Heart right ventricle (tissue), 16 donors: ENCODE data around the gene LARGE1. TPM values are rescaled to one million over a fixed set of nuclear protein-coding genes. Genes with fewer than 3 reads are reported as not detected.

ENCODE experiments used
- ATAC-seq, 8 donors: fragments of 200-7000 bp; cut with Tn5 transposase; one replicate each; pipeline ENCODE4 v1.9.1; 2020; ENCODE audit warnings: mild to moderate bottlenecking in 8 of 8, moderate library complexity in 8 of 8, moderate number of reproducible peaks in 1 of 8
- DNase-seq, 2 donors: peaks; one replicate each; pipeline ENCODE4 v3.0.0-alpha.2; 2020
- H3K27ac ChIP-seq, 10 donors: fragments of 200-600 bp; sonication (generic) in 2 of 10; one replicate each; pipeline versions ENCODE4 v1.5.0 to v1.8.0; 2020 to 2022; ENCODE audit warnings: mild to moderate bottlenecking in 3 of 10
- H3K27me3 ChIP-seq, 7 donors: fragments of 200-600 bp; one replicate each; pipeline ENCODE4 v1.8.0; 2021 to 2022; ENCODE audit warnings: mild to moderate bottlenecking in 2 of 7
- H3K36me3 ChIP-seq, 9 donors: fragments of 200-600 bp; sonication (generic) in 1 of 9; one replicate each; pipeline versions ENCODE4 v1.5.0 to v1.8.0; 2020 to 2022; ENCODE audit warnings: mild to moderate bottlenecking in 2 of 9
- H3K4me1 ChIP-seq, 9 donors: fragments of 200-600 bp; sonication (generic) in 1 of 9; one replicate each; pipeline versions ENCODE4 v1.5.0 to v1.8.0; 2020 to 2022; ENCODE audit warnings: mild to moderate bottlenecking in 4 of 9
- H3K4me3 ChIP-seq, 10 donors: fragments of 200-600 bp; sonication (generic) in 2 of 10; one replicate each; pipeline versions ENCODE4 v1.5.0 to v1.8.0; 2020 to 2022; ENCODE audit warnings: mild to moderate bottlenecking in 7 of 10, moderate library complexity in 2 of 10
- H3K9me3 ChIP-seq, 11 donors: fragments of 200-600 bp in 10 of 11; sonication (generic) in 2 of 11; one replicate each; pipeline versions ENCODE4 v1.5.0 to v1.8.0; 2013 to 2022; ENCODE audit warnings: mild to moderate bottlenecking in 2 of 11, control low read depth in 1 of 11, moderate library complexity in 1 of 11
- WGBS, 2 donors: extraction: QIAGEN DNeasy Blood & Tissue Kit; methylation state at CpG; one replicate each; pipeline ENCODE4 v1.1.7; 2013; ENCODE audit warnings: inconsistent platforms in 1 of 2; 5-methylcytosine and 5-hydroxymethylcytosine counted together
- intact Hi-C, 10 donors: fragments of 100-400 bp; cut with DNase I; formaldehyde crosslinking; loops; one replicate each; pipeline versions ENCODE4 v1.11.1 to v1.14.2; 2022
- polyA plus RNA-seq, 2 donors: library from polyadenylated mRNA; stranded (reverse); fragments of 200-250 nt; gene quantifications; one replicate each; pipeline ENCODE4 v1.2.3, GENCODE V29; 2013
- total RNA-seq, 10 donors: library from RNA; stranded (reverse); fragmentation: NEBNext Ultra II Directional in 3 of 10; extraction: Animal tissue kit (Norgen Biotek cat#: 25700) in 3 of 10; gene quantifications; one replicate each; pipeline versions ENCODE4 v1.2.1 to v1.2.4, GENCODE V29; 2021 to 2023
- TF ChIP-seq, protein P1 (sequence below), 9 donors: fragments of 200-600 bp; sonication (generic) in 2 of 9; IDR thresholded peaks; one replicate each; pipeline versions ENCODE4 v1.5.0 to v1.8.0; 2021 to 2022; ENCODE audit warnings: antibody characterized with exemption in 9 of 9, mild to moderate bottlenecking in 5 of 9, moderate library complexity in 1 of 9
- donor health status: Arrhythmogenic right ventricular cardiomyopathy.
- donor health status: ischemic (EF 13 %, LVEDD 7.1; RV severe dilation, severe dysfunction).
- donor health status: healthy with polysubstance abuse.
- donor health status: DM: no; HTN: yes; CAD: no.
- donor health status: DM: no; HTN: no; CAD: no.
- donor health status: ischemic (EF 25% LVEDD 6.9; RV normal size, moderate dysfunction).
- donor health status: ischemic (EF 25% LVEDD 5.7; RV mildly dilated, moderate dysfunction).
- donor health status: healthy.
- donor health status: DM: yes; HTN: yes; CAD: no.
- donor health status: Ischemic cardiomyopathy.
- donor health status: ischemic (EF 35%, LVEDD 5.7; RV mildly dilated, moderate dysfunction).
- donor health status: nonischemic (EF 11% LVEDD 7.7; RV severe dilation, severe dysfunction).
- donor health status: DM: yes; HTN: yes; CAD: no.
- donor health status: PGD.
- donor health status: ischemic (EF 29% LVEDD 5.4; RV normal size, mild dysfunction).
- donor health status: nonischemic (EF 23%, LVEDD 6.1; RV moderate dilation, normal function).

Gene LARGE1
- total and polyA plus RNA-seq, 12 donors = 33.7 to 184 (median 144) TPM

DNA sequence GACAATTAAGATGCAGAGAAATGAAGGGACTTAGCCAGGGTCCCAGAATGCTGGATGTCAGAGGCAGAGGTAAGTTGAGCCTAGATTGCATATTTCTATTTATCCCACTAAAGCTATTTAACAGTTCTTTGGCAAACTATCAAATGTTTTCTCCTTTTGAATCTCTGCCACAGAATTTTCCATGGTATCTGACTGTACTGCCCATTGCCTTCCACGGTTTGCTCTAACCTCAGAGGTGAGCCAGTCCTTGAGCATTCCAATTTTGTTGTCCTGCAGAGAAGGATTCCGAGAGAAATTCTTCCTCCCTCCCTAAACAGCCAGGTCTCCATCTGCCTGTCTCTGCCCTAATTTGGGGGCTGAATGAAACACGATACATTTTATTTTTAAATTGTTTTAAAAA is 493.8 kb downstream of the LARGE1 start:
- no peak for DNase-seq
- H3K27me3 ChIP-seq = no peaks in the 10 kb centered on the region
- H3K9me3 ChIP-seq = no peaks in the 10 kb centered on the region
- intact Hi-C loops = no loop called here
- TF ChIP-seq, protein P1, sequence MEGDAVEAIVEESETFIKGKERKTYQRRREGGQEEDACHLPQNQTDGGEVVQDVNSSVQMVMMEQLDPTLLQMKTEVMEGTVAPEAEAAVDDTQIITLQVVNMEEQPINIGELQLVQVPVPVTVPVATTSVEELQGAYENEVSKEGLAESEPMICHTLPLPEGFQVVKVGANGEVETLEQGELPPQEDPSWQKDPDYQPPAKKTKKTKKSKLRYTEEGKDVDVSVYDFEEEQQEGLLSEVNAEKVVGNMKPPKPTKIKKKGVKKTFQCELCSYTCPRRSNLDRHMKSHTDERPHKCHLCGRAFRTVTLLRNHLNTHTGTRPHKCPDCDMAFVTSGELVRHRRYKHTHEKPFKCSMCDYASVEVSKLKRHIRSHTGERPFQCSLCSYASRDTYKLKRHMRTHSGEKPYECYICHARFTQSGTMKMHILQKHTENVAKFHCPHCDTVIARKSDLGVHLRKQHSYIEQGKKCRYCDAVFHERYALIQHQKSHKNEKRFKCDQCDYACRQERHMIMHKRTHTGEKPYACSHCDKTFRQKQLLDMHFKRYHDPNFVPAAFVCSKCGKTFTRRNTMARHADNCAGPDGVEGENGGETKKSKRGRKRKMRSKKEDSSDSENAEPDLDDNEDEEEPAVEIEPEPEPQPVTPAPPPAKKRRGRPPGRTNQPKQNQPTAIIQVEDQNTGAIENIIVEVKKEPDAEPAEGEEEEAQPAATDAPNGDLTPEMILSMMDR (IDR thresholded peaks at IDR 0.05) = no peak
- H3K4me3 ChIP-seq = no peak overlapping the region
- WGBS, 2 donors = 21 to 38% methylated on average over 3 of the region's 3 CpGs
- peaks cover 0 to 11% (median 5%) of the 10 kb centered on the region in 9 donors for H3K4me1 ChIP-seq
- H3K27ac ChIP-seq = no peak overlapping the region
- ATAC-seq = peak in 1 of 8 donors; percentile 32
- H3K36me3 ChIP-seq = peaks cover 0 to 19% (median 0%) of the 10 kb centered on the region in 9 donors

DNA sequence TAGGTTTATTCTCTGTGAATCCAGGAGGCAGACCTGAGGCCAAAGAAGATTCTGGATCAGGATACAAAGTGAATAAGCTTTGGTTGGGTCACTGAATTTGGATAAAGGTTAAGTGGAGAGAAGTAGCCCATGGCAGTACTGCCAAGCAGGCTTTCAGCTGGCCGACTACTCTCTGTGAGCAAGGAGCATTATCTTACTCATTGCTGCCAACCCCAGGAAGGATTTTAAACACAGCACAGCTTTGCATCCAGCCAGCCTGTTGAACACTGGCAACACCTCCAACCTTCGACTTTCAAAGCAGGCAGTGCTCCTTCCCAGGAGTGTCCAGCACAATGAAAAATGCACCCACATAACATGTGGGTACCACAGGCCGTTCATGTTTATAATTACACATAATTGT is 498.4 kb downstream of the LARGE1 start:
- ATAC-seq (peak; percentile 45 to 84 (median 70)), DNase-seq (peak in 1 of 2 donors; percentile 9)
- Histone ChIP-seq H3K4me3 (no peak overlapping the region), H3K27me3 (no peaks in the 10 kb centered on the region), H3K9me3 (no peaks in the 10 kb centered on the region), H3K36me3 (no peaks in the 10 kb centered on the region), H3K27ac (peak overlapping the region in 2 of 10 donors; percentile 44 to 52), H3K4me1 (peaks cover 0 to 9% (median 5%) of the 10 kb centered on the region in 9 donors)
- intact Hi-C loops = no loop called here
- 67 to 71% methylated on average over 3 of the region's 3 CpGs for WGBS, 2 donors
- TF ChIP-seq, protein P1 (IDR thresholded peaks at IDR 0.05) = peak in 1 of 9 donors; percentile 23

DNA sequence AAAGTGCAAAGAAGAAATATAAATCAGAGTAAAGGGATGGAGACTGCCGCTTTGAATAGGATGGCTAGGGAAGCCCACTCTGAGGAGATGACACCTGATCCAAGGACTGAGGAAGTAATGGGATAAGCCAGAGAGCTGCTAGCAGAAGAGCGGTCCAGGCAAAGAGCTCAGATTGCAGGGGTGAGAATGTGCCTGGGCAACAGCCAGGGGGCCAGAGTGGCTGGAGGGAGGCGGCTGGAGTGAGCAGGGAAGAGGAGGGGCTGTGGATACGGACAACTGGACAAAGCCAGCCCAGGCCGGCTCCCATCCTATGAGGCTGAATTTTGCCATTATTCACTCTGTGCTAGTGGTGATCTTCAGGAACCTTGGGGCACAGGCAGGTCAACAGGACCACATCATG is 501.8 kb downstream of the LARGE1 start:
- no peak for DNase-seq
- no peaks in the 10 kb centered on the region for H3K27me3 ChIP-seq
- H3K27ac ChIP-seq = no peak overlapping the region
- TF ChIP-seq, protein P1 (IDR thresholded peaks at IDR 0.05) = no peak
- intact Hi-C loops = no loop called here
- H3K4me3 ChIP-seq = no peak overlapping the region
- H3K9me3 ChIP-seq = no peaks in the 10 kb centered on the region
- H3K36me3 ChIP-seq = no peaks in the 10 kb centered on the region
- ATAC-seq = peak in 1 of 8 donors; percentile 34
- 88% methylated on average over 5 of the region's 5 CpGs for WGBS, 2 donors
- peaks cover 0 to 9% (median 0%) of the 10 kb centered on the region in 9 donors for H3K4me1 ChIP-seq

DNA sequence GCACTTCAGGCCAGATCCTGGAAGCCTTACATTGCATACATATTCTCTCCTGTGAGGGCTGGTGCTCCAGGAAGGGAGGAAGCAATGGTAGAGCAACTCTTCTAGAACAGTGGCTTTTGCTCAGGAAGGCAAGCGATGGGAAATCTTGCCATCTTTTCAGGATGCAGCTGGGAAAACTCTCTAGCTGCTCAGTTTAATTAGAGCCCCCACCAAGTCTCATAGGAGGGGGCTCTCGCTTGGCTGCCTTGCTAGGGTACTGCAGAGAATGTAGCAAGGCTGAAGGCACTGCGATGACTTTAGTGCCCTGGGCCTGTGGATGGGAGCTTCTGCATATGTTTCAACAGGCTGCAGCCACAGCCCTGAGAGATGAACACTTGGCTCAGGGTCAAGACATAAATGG is 504.9 kb downstream of the LARGE1 start:
- H3K4me3 ChIP-seq = no peak overlapping the region
- intact Hi-C loops = no loop called here
- no peak overlapping the region for H3K27ac ChIP-seq
- TF ChIP-seq, protein P1 (IDR thresholded peaks at IDR 0.05) = no peak
- H3K27me3 ChIP-seq = no peaks in the 10 kb centered on the region
- H3K4me1 ChIP-seq = peaks cover 0 to 9% (median 0%) of the 10 kb centered on the region in 9 donors
- no peak for DNase-seq
- H3K9me3 ChIP-seq = no peaks in the 10 kb centered on the region
- no peaks in the 10 kb centered on the region for H3K36me3 ChIP-seq
- WGBS, 2 donors = 72 to 74% methylated on average over 3 of the region's 3 CpGs
- no peak for ATAC-seq
